ENCODE data around the gene CUZD1. TPM values are rescaled to one million over a fixed set of nuclear protein-coding genes. Genes with fewer than 3 reads are reported as not detected.

The CUZD1 gene
- total and polyA plus RNA-seq, 2 of the 13 experiments (the other 11 are each of a cell fraction or from before 2014, with no cell fraction given): 0.22 to 0.29 TPM

GRCh38 chr10:122882766-122883165 is 37.1 kb upstream of the CUZD1 start (continued):
- TF ChIP-seq MTF2 (CRISPR knock-in tag; IDR thresholded peaks at IDR 0.05; ENCODE audit: borderline replicate concordance): no peak
- no peak for TF ChIP-seq ZNF703 (CRISPR knock-in tag; IDR thresholded peaks at IDR 0.05; ENCODE audit: borderline replicate concordance)
- no peak for TF ChIP-seq NONO (IDR thresholded peaks at IDR 0.05)
- TF ChIP-seq NONO (CRISPR knock-in tag; conservative IDR thresholded peaks at IDR 0.05): no peak
- no peak for TF ChIP-seq MLXIP (CRISPR knock-in tag; IDR thresholded peaks at IDR 0.05; ENCODE audit: borderline replicate concordance)
- TF ChIP-seq STAT5B (CRISPR knock-in tag; IDR thresholded peaks at IDR 0.05): no peak
- no peak for TF ChIP-seq FUBP1 (CRISPR knock-in tag; IDR thresholded peaks at IDR 0.05; ENCODE audit: borderline replicate concordance)
- TF ChIP-seq HBP1 (CRISPR knock-in tag; IDR thresholded peaks at IDR 0.05; ENCODE audit: low read depth): no peak
- no peak for TF ChIP-seq SAP130 (CRISPR knock-in tag; IDR thresholded peaks at IDR 0.05; ENCODE audit: low read depth)
- TF ChIP-seq MAF1 (CRISPR knock-in tag; IDR thresholded peaks at IDR 0.05; ENCODE audit: borderline replicate concordance): no peak
- TF ChIP-seq RXRA (CRISPR knock-in tag; IDR thresholded peaks at IDR 0.05): no peak
